ENCODE results near the gene CFAP57. TPM values are rescaled to one million over a fixed set of nuclear protein-coding genes. Genes with fewer than 3 reads are reported as not detected.
A peak's percentile ranks its signal among the peaks of the same experiment; 100 is the strongest.
"Not testable (repeated sequence)": the region's sequence is repeated elsewhere in the genome, so short reads cannot be mapped to it uniquely, and the experiment has no call there.

CFAP57 gene
- total RNA-seq, 1 donor from 2014 or later, result 0.12 TPM

GRCh38 chr1:43174873-43175272, 2.7 kb downstream of the CFAP57 start:
- ATAC-seq, result no peak

GRCh38 chr1:43177691-43178090, 5.6 kb downstream of the CFAP57 start:
- no peak for ATAC-seq

GRCh38 chr1:43184388-43184787, 12.3 kb downstream of the CFAP57 start:
- ATAC-seq, result no peak

GRCh38 chr1:43184995-43185394, 12.9 kb downstream of the CFAP57 start:
- ATAC-seq, result no peak

DNA sequence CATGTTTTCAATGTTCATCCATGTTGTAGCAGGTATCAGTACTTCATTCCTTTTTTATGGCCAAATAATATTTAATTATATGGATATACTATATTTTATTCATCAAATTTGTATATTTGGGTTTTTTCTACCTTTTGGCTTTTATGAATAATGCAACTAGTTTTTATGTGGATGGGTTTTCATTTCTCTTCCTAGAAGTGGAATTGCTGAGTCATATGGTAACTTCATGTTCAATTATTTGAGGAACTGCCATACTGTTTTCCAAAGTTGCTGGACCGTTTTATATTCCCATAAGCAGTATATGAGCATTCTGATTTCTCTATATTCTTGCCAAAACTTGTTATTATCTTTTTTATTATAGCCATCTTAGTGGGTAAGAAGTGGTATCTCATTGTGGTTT, 16.0 kb downstream of the CFAP57 start:
- no peak for ATAC-seq

DNA sequence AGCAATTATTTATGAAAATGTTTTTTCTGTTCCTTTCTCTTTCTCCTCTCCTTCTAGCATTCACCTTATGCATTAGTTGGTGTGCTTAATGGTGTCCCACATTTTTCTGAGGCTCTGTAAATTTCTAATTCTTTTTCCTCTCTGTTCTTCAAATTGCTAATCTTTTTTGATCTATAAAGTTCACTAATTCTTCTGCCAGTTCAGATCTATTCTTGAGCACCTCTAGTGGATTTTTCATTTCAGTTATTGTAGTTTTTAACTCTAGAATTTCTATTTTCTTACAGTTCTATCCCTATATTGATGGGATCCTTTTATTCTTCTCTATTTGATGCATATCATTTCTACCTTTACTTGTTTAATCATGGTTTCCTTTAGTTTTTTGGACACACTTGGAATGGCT, 22.4 kb downstream of the CFAP57 start:
- no peak for ATAC-seq

DNA sequence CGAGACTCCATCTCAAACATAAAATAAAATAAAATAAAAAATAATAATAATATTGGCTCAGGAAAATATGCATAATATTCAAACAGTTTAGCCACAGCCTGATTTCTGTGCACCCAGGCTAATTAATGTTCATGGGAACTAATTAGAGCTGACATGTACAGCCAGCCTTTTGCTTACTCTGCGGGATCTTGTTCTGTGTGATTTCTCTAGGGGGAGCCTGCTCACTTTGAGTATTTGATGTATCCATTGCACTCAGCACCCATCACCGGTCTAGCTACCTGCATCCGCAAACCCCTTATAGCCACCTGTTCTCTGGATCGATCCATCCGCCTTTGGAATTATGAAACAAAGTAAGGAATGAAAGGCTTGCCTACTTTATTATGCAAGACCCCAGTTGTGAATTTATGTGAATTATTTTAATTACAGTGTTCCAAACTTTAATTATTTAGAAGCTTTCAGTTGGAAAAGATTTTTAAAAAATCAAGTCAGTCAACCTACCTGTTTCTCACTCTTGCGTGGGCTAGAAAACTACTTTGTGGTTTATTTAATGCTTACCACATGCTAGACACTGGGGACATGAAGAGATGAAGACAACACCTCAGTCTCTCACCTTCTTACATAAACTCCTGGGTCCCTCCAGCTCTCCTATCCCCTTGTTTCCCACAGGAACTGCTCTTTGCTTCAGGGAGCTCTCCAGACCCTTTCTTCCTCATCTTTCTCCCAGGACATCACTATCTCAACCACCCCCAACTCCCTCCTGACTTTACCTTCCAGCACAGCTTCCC, 25.4 kb downstream of the CFAP57 start:
- no peak for ATAC-seq

DNA sequence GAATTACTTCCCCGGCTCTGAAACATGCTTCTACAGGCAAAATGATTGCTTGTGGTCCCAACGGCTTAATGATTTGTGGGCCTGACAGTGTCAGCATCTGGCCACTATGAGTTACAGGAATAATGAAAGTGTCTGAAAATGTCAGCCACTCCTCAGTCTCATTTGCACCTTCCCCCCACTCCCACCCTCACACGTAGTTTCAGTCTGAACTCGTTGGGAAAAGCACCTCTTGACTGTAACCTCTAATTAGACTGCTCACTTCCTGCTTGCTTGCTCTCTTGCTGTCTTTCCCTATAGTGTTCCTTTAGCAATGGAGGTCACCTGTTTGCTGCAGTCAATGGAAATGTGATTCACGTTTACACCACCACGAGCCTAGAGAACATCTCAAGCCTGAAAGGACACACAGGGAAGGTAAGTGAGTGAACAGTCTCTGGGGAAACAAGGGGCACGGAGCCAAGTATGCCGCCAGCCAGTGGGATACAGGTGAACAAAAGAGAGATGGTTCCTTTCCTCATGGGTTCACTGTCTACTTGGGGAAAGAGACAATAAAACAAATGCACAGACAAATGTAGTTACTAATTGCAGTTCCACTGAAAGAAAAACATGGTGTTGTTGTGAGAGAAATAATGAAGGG, 27.1 kb downstream of the CFAP57 start:
- peak; percentile 60 for ATAC-seq

GRCh38 chr1:43203859-43204258, 31.7 kb downstream of the CFAP57 start:
- ATAC-seq, result no peak

GRCh38 chr1:43204394-43204793, 32.3 kb downstream of the CFAP57 start:
- ATAC-seq, result no peak

DNA sequence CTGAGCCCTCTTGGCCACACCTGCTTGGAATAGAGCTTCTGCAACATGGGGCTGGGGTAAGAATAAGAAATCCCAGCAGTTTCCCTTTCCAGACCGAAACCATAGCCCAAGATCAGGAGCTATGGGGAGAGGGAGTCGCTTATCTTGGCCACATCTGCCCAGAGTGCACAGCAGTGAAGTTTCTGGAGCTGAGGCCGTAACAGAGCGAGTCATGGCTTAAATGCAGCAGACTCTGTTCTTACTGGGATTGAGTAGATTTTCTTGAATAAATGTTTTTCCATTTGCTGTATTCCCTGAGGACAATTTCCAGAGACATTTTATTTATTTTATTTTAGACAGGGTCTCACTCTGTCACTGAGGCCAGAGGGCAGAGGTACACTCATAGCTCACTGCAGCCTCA, 33.5 kb downstream of the CFAP57 start:
- no peak for ATAC-seq

DNA sequence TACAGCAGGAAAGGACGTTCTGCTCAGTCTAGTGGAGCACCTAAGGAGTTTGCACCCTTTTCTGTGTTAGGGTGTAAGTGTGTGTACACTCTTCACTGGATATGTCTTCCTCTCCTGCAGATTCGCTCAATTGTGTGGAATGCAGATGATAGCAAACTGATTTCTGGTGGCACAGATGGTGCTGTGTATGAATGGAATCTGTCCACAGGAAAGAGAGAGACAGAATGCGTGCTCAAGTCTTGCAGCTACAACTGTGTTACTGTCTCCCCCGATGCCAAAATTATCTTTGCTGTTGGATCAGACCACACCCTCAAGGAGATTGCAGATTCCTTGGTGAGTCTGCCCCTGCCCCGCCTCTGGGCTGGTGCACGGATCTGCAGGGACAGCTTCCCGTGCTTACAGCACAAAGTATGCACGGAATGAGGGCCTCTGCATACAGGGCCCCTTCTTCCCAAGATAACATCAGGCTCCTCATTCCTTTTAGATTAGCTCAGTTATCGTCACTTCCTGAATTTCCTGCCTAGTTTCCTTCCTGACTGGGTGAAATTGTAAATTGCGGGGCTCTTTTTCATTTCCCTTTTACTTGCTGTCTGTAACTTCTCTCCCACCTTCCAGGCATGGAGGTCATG, 34.6 kb downstream of the CFAP57 start:
- peak; percentile 66 for ATAC-seq

GRCh38 chr1:43207229-43207853, 35.2 kb downstream of the CFAP57 start:
- peak; percentile 31 for ATAC-seq

DNA sequence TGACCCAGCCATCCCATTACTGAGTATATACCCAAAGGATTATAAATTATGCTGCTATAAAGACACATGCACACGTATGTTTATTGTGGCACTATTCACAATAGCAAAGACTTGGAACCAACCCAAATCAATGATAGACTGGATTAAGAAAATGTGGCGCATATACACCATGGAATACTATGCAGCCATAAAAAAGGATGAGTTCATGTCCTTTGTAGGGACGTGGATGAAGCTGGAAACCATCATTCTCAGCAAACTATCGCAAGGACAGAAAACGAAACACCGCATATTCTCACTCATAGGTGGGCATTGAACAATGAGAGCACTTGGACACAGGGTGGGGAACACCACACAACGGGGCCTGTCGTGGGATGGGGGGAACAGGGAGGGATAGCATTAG, 36.1 kb downstream of the CFAP57 start:
- not testable (repeated sequence) for ATAC-seq

- no peak for ATAC-seq
These were observed 42.6 kb downstream of the CFAP57 start for GRCh38 chr1:43214501-43215444.

DNA sequence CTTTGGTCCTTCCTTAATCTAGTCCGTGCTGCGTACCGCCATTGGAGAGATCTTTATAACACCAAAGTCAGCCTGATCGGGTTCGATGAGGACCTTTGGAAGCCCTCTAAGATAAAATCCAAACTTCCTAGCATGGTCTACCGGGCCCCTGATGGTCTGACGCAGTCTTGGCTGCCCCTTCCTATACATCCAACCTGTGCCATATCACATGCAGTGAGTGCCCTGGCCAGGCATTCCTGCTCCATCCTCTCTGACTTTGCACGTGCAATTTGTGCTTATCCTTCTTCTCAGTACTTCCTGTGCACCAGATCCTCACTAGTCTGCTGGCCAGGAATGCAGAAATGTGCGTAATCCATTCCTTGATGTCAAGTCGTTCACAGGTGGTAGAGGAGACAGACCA, 45.6 kb downstream of the CFAP57 start:
- no peak for ATAC-seq

DNA sequence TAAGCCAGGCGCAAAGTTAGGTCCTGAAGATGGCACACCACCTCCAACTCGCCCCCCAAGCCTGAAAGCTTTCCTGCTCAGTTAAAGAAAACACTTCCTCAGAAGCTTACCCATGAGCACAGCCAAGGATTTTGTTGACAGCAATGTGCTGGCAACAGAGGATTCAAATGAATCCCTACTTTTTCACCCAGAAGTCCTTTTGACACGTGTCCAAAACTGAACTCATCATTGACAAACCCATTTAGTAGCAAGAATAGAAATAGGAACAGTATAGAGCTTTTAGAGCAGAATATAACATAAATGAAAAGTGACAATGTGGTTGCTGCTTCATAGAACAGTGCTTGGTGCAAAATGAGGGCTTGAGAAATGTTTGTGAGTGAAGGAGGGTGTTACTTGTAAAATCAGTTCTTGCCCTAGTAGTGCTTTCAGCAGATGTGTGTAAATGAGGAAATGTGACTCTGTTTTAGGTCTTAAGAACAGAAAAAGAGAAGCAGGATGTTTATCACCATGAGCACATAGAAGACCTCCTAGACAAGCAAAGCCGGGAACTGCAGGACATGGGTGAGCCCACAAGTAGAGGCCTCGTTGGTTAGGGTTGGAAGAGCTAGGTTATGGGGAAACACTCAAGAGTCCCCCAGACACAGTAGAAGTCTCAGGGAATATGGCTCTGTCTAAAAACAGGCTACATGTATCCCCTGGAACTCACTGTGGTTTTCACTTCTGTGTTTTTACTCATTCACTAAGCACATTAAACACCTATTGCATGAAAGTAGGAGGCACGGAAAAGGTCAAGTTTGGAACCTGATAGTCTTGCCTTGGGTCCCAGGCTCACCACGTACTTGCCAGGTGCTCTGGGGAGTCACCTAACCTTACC, 49.0 kb downstream of the CFAP57 start:
- no peak for ATAC-seq

DNA sequence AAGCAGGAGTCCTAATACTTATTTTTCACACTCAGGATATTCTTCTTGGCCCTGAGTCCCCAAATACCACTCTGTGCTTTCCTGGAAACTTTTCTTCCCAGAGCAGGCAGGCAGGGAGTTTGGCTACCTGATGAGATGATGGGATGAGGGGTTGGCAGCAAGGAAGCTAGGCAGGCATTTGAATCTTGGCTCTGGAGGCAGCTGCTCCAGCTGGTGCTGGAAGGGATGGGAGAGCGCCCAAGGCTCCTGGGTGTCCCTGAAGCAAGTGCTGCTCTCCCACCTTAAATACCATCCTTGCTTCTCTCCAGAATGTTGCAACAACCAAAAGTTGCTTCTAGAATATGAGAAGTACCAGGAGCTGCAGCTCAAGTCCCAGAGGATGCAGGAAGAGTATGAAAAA, 49.7 kb downstream of the CFAP57 start:
- ATAC-seq, result no peak

- ATAC-seq, result no peak
These were observed 50.7 kb downstream of the CFAP57 start for GRCh38 chr1:43222879-43223278.

DNA sequence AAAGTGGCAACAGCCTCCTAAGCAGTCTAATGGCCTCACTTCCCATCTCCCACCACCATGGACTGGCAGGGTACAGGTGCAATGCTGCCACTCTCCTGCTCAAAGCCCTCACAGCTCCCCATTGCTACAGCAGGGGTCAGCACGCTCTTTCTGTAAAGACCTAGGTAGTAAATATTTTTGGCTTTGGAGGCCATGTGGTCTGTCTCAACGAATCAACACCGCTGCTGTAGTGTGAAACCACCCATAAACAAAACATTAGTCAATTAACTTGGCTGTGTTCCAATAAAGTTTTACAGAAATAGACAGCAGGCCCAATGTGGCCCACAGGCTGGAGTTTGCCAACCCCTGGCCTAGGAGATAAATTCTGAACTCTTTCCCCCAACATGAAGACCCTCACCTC, 53.0 kb downstream of the CFAP57 start:
- no peak for ATAC-seq

DNA sequence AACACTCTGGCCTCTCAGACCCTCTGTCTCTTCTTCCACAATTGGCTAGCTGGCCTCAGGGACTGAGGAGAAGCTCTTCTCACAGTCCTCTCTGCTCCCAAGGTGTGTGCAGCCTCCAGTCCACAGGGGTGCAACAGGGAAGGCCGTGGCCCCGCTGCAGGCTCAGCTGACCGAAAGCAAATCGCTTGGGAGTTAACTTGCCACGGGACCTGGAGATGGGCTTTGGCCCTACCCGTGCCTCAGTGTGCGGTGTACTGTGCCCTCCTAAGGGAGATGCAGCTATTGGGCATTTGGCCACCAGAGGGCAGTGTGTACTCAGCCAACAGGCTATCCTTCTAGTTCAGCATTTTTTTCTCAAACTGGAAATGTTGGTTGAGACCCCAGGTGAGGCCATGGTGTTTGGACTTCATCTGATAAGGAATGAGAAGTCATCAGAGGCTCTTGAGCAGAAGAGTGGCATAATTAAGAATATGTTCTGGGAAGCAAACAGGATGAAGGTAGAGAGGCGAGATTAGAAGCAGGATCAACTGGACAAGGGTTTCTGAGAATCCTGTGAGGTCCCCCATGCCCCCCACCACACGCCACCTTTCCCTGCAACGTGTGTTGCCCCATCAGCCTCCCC, 55.1 kb downstream of the CFAP57 start:
- peak; percentile 84 for ATAC-seq

Data from esophagus mucosa (tissue), 1 donor.